OCI-LY1 (cell line): ENCODE results near the gene TRMT1L.

Experiments
- H2AFZ ChIP-seq: fragments of 200-600 bp; sonication (generic), shearing (Covaris generic); 2 replicates; pipeline ENCODE4 v1.6.0; 2014; ENCODE audit warnings: antibody characterized with exemption, mild to moderate bottlenecking, low read length
- H3F3A ChIP-seq: fragments of 200-600 bp; sonication (generic), shearing (Covaris generic); 2 replicates; pipeline ENCODE4 v1.6.0; 2014; ENCODE audit warnings: mild to moderate bottlenecking, antibody characterized with exemption, low read length, moderate library complexity; ENCODE audit not compliant: insufficient read depth
- H3K27ac ChIP-seq: fragments of 200-600 bp; sonication (generic); 2 replicates; pipeline ENCODE4 v1.5.1; 2014; ENCODE audit warnings: low read length, mixed run types, mild to moderate bottlenecking, low read depth; ENCODE audit not compliant: poor library complexity, severe bottlenecking
- H3K27me3 ChIP-seq: fragments of 200-600 bp; sonication (generic); 2 replicates; pipeline ENCODE4 v1.6.0; 2014; ENCODE audit warnings: antibody characterized with exemption, mild to moderate bottlenecking, low read length, moderate library complexity; ENCODE audit not compliant: insufficient read depth
- H3K36me3 ChIP-seq: fragments of 200-600 bp; sonication (generic); 2 replicates; pipeline ENCODE4 v1.6.1; 2014; ENCODE audit warnings: mild to moderate bottlenecking, antibody characterized with exemption, low read length, moderate library complexity, mixed read lengths; ENCODE audit not compliant: insufficient read depth
- H3K4me1 ChIP-seq: fragments of 200-600 bp; sonication (generic); 2 replicates; pipeline ENCODE4 v1.5.1; 2014; ENCODE audit warnings: mild to moderate bottlenecking, low read length, moderate library complexity; ENCODE audit not compliant: insufficient read depth, severe bottlenecking
- H3K4me2 ChIP-seq: fragments of 200-600 bp; sonication (generic), shearing (Covaris generic); 2 replicates; pipeline ENCODE4 v1.6.1; 2014; ENCODE audit warnings: low read length
- H3K4me3 ChIP-seq: fragments of 200-600 bp; sonication (generic); 2 replicates; pipeline ENCODE4 v1.5.1; 2014; ENCODE audit warnings: low read length, low read depth, mild to moderate bottlenecking, mixed read lengths; ENCODE audit not compliant: poor library complexity, severe bottlenecking
- H3K79me2 ChIP-seq: fragments of 200-600 bp; shearing (Covaris generic); 2 replicates; pipeline ENCODE4 v1.6.1; 2016; ENCODE audit warnings: mixed run types, low read length, mixed read lengths; ENCODE audit not compliant: insufficient read depth
- H3K9ac ChIP-seq: fragments of 200-600 bp; sonication (generic), shearing (Covaris generic); 2 replicates; pipeline ENCODE4 v1.6.1; 2014; ENCODE audit warnings: mild to moderate bottlenecking, low read length, mixed read lengths
- H3K9me2 ChIP-seq: fragments of 200-600 bp; sonication (generic), shearing (Covaris generic); 2 replicates; pipeline ENCODE4 v1.6.1; 2014; ENCODE audit warnings: low read depth, mild to moderate bottlenecking, low read length, mixed read lengths
- H3K9me3 ChIP-seq: fragments of 200-600 bp; shearing (Covaris generic); 2 replicates; pipeline ENCODE4 v1.6.1; 2014; ENCODE audit warnings: low read length, mixed read lengths
- H4K20me1 ChIP-seq: fragments of 200-600 bp; sonication (generic), shearing (Covaris generic); 2 replicates; pipeline ENCODE4 v1.6.0; 2016; ENCODE audit warnings: mild to moderate bottlenecking, low read length; ENCODE audit not compliant: insufficient read depth
- EZH2 ChIP-seq: fragments of 200-600 bp; sonication (generic), shearing (Covaris generic); IDR thresholded peaks from 2 replicates; pipeline ENCODE4 v1.8.0; 2017; ENCODE audit warnings: borderline replicate concordance, mixed run types, mild to moderate bottlenecking, antibody characterized with exemption, low read length, moderate library complexity, mixed read lengths
- TF ChIP-seq, protein P1 (sequence below): fragments of 200-600 bp; sonication (generic), shearing (Covaris generic); IDR thresholded peaks from 2 replicates; pipeline ENCODE4 v1.5.1; 2017; ENCODE audit warnings: mild to moderate bottlenecking, antibody characterized with exemption, low read length, moderate library complexity, mixed read lengths

The TRMT1L gene

DNA sequence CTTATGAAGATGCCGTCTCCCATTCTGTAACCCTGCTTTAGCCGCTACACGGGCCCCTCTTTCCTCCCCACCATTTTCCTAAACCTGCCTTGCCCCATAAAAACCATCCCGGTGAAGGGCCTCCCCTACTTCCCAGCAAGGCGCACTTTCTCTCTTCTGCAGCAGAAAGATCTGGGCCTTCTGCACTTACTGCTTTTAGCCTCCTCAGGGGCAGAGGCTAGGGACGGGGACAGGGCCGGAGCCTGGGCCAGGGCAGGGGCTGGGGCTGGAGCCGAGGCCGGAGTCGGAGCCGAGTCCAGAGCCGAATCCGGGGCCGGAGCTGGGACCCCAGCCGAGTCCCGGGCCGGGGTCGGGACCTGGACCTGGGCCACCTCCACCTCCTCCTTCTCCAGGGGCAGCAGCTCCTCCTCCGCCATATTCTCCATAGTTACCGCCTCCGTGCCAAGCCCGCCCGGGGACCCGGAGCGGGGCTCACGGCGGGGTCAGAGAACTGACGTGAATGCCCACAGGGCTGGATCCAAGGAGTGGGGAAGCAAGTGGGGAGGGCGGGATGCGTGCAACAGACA, 382 bp downstream of the TRMT1L start:
- TF ChIP-seq, protein P1, sequence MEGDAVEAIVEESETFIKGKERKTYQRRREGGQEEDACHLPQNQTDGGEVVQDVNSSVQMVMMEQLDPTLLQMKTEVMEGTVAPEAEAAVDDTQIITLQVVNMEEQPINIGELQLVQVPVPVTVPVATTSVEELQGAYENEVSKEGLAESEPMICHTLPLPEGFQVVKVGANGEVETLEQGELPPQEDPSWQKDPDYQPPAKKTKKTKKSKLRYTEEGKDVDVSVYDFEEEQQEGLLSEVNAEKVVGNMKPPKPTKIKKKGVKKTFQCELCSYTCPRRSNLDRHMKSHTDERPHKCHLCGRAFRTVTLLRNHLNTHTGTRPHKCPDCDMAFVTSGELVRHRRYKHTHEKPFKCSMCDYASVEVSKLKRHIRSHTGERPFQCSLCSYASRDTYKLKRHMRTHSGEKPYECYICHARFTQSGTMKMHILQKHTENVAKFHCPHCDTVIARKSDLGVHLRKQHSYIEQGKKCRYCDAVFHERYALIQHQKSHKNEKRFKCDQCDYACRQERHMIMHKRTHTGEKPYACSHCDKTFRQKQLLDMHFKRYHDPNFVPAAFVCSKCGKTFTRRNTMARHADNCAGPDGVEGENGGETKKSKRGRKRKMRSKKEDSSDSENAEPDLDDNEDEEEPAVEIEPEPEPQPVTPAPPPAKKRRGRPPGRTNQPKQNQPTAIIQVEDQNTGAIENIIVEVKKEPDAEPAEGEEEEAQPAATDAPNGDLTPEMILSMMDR = no peak
- TF ChIP-seq EZH2 = no peak
- Histone ChIP-seq H3K4me1 (peaks cover 22% of the 10 kb centered on the region), H3K79me2 (peaks cover 7% of the 10 kb centered on the region), H3K9me3 (no peaks in the 10 kb centered on the region), H3K36me3 (peaks cover 2% of the 10 kb centered on the region; the same call in 1 of the 2 replicates), H3F3A (no peaks in the 10 kb centered on the region), H3K27me3 (no peaks in the 10 kb centered on the region), H3K27ac (peak overlapping the region; percentile 44), H3K4me2 (peak overlapping the region; percentile 92), H3K4me3 (peak overlapping the region; percentile 89), H4K20me1 (no peaks in the 10 kb centered on the region), H2AFZ (peak overlapping the region; percentile 10; the same call in 1 of the 2 replicates), H3K9ac (peak overlapping the region; percentile 90), H3K9me2 (no peaks in the 10 kb centered on the region)

DNA sequence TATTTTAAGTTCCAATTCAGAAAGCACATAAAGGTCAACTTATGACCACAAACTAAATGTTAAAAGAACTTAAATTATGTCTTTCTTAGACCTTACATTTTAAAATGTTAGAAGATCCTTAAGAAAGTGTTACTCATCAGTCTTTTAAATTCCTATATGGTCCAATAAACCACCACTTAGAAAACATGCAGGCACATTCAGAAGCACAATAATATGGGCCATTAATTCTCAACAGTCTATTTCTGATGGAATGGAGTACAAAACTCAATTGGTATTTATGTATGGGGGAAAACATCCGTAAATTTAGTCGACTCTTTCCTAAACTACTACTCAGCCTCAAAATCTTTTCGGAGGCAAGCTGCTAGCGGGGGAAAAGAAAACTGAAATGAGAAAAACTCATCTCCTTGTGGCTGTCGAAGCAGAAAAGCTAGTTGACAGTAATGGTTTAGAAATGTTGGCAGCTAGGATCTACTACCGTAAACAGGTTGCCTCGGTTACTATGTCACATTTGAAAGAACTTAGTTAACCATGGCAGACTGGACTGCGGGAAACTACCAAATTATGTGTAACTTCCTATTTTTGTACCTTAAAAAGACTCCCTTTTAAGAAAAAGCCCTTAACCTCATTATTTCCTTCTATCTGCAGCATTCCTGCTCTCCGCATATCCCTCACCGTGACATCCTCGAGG, 1.0 kb downstream of the TRMT1L start:
- Histone ChIP-seq H3K27ac (peak overlapping the region; percentile 44), H3K4me2 (peak overlapping the region; percentile 92), H3K36me3 (peaks cover 5% of the 10 kb centered on the region; the same call in 1 of the 2 replicates), H3K4me3 (peak overlapping the region; percentile 89), H4K20me1 (no peaks in the 10 kb centered on the region), H3K4me1 (peaks cover 22% of the 10 kb centered on the region), H3F3A (no peaks in the 10 kb centered on the region), H3K27me3 (no peaks in the 10 kb centered on the region), H3K9me2 (no peaks in the 10 kb centered on the region), H3K9ac (peak overlapping the region; percentile 90), H3K9me3 (no peaks in the 10 kb centered on the region), H2AFZ (peak overlapping the region; percentile 10; the same call in 1 of the 2 replicates), H3K79me2 (peaks cover 7% of the 10 kb centered on the region)
- TF ChIP-seq, protein P1 = no peak

DNA sequence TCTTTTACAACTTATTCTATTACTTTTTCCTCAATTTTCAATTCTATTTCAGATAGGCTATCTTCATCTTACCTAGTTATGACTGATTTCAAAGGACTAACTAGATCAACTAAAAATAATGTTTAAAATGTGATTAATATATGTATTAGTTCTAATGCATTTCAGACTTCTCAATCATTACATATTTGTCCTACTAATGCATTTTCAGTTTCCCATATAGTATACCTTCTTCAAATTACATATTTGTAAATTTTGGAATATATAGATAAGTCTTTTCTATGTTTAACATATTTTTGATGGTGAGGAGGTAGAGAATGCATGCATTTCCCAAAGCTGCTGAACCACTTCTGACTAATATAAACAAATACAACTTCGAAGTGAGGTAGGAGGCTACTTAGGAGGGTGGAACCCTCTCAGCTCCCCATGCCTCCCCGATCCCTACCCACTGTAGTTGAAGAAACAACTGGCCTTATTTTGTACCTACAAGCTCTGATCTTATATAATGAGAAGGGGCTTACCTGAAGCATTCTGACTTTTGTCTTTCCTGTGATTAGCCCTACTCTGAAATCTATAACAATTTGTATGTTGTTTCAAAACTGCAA, 1.7 kb downstream of the TRMT1L start:
- H3F3A ChIP-seq = no peaks in the 10 kb centered on the region
- TF ChIP-seq EZH2 = no peak
- TF ChIP-seq, protein P1 = no peak
- H3K27ac ChIP-seq = no peak overlapping the region
- H3K4me2 ChIP-seq = peak overlapping the region; percentile 92
- no peaks in the 10 kb centered on the region for H3K9me3 ChIP-seq
- H3K36me3 ChIP-seq = peaks cover 9% of the 10 kb centered on the region; the same call in 1 of the 2 replicates
- no peaks in the 10 kb centered on the region for H3K27me3 ChIP-seq
- H3K4me1 ChIP-seq = peaks cover 22% of the 10 kb centered on the region
- peak overlapping the region; percentile 90 for H3K9ac ChIP-seq
- H2AFZ ChIP-seq = no peak overlapping the region
- peaks cover 7% of the 10 kb centered on the region for H3K79me2 ChIP-seq
- no peaks in the 10 kb centered on the region for H3K9me2 ChIP-seq
- no peaks in the 10 kb centered on the region for H4K20me1 ChIP-seq
- peak overlapping the region; percentile 89 for H3K4me3 ChIP-seq
